ENCODE data around the gene EML1. TPM values are rescaled to one million over a fixed set of nuclear protein-coding genes. Genes with fewer than 3 reads are reported as not detected.
"Not testable (repeated sequence)": the region's sequence is repeated elsewhere in the genome, so short reads cannot be mapped to it uniquely, and the experiment has no call there.

EML1 gene
- total RNA-seq, 1 donor from 2014 or later = 5.1 TPM

DNA sequence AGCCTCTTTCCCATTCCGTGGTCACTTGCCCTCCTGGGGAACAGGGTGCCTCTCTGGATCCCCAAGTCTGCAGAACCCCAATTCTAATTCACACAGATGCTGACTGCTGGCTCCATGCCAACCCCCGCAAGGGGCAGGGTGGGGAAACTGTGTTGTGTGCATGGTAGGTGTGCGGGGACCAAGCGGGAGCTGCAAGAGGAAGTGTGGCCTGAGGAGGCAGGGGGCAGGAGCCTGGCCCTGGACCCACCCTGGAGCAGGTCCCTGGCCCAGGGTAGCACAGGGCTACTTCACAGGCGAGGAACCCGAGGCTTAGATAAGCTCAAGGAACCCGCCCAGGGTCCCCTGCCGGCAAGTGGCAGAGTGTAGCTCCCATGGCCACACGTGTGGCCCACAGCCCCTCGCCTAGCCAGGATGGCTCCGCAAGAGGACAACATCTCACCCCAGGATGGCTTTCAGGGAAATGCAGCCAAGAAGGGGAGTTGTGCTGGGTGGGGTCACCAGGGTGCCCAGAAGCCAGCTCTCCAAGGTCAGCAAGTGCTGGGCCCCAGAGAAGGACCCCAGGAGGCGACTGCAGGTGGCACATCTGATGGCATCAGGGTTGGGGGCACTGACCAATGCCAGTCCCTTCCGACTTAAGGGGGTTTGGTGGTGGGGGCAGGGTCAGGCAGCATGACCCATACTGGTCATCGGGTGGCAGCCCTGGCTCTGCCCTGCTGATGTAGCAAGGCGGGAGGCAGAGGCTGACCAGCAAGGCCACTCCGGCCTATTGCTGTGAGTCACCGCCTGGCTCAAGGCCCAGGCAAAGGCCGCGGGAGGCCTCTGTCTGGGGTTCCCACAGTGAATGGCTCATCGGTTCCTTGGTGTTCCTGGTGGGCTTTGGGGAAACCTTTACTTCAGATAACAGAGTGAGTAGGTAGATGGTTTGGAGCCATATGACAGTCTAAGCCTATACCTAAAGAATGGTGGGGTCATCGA lies 37.3 kb upstream of the EML1 start:
- ATAC-seq (peak; percentile 95), DNase-seq (ENCODE audit: low spot score) (peak; percentile 77)

DNA sequence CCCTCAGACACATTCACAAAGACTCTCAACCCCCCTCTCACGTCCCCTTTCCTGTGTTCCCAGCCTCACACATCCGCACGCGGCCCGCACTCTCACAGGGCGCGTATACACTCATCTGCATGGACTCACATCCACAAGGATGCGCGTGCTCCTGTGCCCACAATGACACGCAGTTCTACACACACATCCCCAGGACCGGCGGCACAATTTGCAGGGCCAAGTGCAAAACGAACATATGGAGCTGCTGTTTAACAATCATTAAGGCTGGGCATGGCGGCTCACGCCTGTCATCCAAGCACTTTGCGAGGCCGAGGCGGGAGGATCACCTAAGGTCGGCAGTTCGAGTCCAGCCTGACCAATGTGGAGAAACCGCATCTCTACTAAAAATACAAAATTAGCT lies 36.4 kb upstream of the EML1 start:
- DNase-seq (ENCODE audit: low spot score) = no peak
- ATAC-seq = no peak

DNA sequence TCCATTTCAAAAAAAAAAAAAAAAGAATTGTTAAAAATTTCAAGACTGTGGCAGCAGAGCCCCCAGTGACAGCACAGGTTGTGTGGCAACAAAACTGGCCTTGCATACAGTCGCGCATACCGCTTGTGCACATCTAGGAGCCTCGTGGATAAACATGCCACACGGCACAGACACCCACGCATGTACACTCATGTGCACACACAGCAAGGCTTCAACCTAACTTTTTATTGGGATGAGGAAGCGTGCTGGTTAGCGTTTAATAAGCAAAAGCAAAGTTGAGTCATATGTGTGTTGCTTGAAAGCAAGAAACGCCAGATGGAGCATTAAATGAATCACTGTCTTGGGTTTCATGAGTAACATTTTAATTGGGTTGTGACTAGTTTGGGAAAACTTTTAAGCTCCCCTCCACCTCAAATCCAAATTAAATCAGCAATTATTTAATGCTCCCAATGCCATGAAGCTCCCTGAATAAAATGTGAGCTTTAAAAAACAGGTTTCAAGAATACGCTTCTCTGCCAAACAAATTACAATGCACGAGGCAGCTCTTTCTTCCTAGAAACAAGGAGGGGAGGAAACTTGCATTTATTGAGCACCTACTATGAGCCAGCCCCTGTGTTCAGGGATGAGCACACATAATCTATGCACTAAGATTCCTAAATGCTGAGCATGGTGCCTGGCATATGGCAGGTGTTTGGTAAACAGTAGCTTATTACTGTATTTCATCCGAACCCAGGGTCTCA lies 35.7 kb upstream of the EML1 start:
- DNase-seq (ENCODE audit: low spot score) (no peak), ATAC-seq (no peak)

DNA sequence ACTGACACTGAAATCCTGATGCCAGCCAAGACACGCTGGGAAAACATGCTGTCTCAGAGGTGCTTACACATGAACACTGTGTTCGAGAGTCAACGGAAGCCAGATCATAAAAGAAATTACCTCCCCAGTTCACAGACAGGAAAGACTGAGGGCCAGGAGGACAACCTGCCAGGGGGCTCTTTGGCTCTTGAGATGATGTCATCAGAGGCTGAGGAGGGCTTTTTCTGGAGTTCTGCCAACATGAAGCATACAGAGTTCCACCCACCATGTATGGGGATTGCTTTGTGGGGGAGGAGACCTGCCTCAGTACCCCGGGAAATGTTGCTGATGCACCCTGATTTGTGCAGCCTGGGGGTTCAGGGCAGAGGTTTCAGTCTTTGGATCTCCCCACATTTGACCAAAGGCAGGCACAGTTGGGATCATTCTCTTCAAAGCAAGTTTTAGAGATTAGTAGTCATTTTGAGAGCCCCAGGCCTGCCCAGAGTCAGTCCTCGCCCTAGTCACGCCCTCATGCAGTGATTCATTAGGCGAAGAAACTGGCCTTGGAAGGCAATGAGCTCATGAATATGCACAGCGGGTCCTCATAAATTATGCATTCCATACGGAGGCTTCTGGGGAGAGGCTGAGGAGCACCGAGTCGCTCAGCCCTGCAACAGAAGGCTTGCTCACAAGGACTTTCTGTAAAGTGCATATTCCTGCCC lies 34.9 kb upstream of the EML1 start:
- DNase-seq (ENCODE audit: low spot score) (no peak), ATAC-seq (no peak)

DNA sequence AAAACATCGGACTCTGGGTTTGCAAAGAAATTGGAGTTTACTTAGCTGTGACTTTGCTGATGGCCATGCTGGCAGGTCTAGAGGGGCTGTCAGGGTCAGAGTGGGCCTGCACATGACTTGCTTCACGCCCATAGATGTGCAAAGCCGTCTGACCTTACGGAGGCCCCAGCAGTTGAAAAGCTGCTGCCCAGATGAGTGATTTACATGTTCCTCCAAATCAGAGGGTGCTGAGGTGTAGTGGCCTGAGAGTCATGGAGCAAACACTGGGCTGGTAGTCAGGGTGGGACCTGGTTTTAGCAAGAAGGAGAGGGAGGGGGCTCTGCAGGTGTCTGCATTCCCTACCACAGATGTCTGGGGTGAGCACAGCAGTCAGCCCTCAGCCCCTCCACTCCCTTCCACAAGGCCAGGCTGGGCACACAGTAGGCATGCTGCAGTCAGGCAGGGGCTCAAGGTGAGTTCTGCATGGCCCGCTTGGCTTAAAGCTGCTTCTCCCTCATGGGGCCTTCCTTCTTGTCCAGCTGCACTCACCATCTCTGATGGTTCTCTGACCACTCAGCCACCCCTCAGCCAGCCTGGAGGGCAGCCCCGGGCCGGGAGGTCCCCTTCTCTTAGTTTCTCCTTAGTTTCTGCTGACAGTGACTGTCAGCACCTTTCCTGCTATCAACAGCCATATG lies 34.2 kb upstream of the EML1 start:
- ATAC-seq = no peak
- no peak for DNase-seq (ENCODE audit: low spot score)

DNA sequence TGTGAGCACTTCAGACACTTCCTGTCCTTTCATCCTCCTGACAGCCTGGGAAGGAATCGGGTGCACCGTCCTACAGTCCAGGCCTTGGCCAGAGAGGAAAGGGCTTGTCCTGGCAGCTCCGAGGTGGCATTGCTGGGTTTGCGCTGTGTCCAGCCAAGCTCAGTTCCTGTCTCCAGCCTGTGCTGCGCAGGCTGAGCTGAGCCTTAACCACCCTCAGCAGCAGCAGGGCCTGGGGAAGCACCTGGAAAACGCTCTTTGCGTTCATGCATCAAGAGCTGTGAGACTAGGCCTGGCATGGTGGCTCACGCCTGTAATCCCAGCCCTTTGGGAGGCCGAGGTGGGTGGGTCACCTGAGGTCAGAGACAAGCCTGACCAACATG lies 33.7 kb upstream of the EML1 start:
- DNase-seq (ENCODE audit: low spot score) = no peak

DNA sequence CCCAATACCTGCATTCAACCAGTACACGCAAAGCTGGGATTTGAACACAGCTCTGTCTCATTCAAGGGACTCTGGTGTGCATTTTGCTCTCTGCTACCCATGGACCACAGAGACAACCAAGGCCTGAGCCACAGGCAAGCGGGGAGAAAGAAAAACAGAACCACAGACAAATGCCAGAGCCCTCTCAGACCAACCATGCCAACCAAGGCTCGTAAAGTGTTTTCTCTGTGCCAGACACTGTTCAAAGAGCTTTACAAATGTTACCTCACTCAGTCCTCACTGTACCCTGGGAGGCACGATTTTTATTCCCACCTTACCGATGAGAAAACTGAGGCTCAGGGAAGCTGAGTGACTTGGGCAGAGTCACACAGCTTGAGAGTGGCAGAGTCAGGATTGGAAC lies 32.4 kb upstream of the EML1 start:
- ATAC-seq (no peak), DNase-seq (ENCODE audit: low spot score) (no peak)

More for the DNA sequence above, 33.7 kb upstream of the EML1 start:
- ATAC-seq = no peak

DNA sequence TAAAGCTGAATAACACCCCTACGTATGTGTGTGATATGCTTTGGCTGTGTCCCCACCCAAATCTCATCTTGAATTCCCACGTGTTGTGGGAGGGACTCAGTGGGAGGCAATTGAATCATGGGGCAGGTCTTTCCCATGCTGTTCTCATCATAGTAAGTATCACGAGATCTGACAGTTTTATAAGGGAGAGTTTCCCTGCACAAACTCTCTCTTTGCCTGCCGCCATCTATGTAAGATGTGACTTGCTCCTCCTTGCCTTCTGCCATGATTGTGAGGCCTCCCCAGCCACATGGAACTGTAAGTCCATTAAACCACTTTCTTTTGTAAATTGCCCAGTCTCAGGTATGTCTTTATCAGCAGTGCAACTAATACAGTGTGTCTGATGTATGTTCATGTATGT lies 30.3 kb upstream of the EML1 start:
- not testable (repeated sequence) for ATAC-seq; DNase-seq (ENCODE audit: low spot score)

DNA sequence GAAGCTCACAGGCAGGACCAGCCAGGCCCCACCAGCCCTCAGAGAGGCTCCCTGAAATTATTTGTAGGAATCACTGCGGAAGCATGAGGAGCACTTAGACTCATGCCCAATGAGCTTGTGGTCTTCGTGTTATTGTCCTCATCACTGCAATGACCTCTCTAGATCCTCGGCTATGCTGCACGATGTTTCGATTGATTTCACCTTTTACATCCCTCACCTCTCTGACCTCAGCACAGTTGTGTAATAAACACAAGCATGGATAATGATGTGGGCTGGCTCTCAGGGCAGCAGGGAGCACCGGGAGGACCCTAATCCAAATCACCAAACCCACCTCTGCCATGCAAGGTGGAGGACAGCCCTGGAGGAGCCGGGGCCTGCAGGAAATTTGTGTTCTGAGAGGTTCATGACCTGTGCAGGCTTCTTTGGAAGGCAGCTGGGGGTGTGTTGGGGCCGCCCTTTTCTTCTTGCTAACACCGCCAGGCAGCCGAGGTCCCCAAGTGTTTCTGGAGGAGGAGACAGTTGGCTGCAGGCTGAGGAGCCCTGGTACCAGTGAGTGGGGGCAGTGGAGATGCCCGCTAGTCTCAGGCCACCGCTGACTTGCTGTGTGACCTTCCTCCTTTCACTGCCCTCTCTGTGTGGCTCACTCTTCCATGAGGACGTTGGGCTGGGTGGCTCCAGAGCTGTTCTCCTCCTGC lies 29.5 kb upstream of the EML1 start:
- no peak for DNase-seq (ENCODE audit: low spot score)

DNA sequence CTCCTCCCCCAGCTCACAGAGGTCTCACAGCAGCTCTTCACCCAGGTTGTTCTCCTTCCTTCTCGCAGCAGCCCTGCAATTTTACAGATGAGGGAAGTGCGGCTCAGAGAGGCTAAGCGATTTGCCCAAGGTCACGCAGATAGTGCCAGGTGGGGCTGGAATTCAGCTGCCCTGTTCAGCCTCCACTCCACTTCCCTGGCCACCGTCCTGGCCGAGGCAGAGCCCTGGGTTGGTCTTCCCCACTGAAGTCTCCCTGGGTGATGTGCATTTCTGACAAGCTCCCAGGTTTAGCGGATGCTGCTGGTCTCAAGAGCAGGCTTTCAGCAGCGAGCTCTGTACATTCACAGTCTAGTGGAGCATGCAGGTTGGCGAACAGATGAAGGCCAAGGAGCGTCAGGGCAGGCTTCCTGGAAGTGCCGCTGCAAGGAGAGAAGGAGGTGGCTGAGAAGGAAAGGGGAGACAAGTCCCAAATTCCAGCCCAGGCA lies 28.9 kb upstream of the EML1 start:
- ATAC-seq (no peak), DNase-seq (ENCODE audit: low spot score) (no peak)

More for the DNA sequence above, 29.5 kb upstream of the EML1 start:
- peak; percentile 55 for ATAC-seq

DNA sequence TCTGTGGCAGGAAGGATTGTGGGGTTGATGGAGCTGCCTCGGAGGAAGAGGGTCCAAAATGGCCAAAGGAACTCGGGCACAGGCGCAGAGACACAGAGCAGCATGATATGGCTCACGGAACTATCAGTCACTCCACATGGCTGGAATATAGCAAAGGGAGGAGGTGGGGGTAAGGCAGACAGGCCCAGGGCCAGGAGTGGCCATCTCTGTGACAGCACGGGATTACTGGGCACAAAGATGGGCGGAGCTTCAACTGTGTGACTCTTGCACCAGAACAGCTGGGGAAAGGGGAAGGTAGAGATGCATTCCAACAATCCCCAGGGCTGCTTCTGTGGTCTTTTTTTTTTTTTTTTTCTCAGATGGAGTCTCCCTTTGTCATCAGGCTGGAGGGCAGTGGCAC lies 24.8 kb upstream of the EML1 start:
- ATAC-seq (peak; percentile 17), DNase-seq (ENCODE audit: low spot score) (no peak)

DNA sequence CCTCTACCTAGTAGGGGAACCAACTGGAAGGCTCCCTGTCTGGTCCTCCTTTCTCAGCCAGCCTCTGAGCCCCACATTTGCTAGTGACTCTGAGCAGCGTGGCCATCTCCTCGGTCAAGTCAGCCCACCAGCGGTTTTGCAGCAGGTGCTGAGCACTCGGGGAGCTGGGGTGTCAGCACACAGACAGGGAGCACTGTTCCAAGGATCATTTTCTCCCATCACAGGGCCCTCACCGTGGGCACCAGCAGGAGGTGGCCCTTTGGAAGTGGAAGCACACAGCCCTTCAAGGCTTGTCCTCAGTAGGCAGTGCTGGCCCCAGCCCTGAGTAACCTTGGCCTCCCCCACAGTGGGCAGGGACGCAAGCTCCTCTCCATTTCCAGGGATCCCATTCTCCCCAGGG lies 24.1 kb upstream of the EML1 start:
- ATAC-seq = no peak

DNA sequence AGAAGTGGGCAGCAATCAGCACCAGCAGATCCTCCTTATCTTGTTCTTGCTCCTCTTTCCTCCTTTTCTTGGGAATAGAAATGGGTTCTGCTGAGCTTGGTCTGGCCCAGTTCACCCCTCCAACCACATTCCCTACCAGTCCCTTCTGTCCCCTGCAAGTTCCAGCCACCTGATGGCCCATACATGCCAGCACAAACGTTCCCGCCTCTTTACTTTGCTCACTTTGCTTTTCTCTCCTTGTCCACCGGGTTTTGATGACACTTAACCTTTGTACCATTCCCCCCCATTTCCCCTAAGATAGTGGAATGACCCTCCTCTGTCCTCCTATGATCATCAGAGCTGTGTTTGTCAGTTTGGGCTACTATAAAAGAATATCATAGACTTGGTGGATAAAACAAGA lies 23.4 kb upstream of the EML1 start:
- ATAC-seq = no peak

More for the DNA sequence above, 24.1 kb upstream of the EML1 start:
- no peak for DNase-seq (ENCODE audit: low spot score)

DNA sequence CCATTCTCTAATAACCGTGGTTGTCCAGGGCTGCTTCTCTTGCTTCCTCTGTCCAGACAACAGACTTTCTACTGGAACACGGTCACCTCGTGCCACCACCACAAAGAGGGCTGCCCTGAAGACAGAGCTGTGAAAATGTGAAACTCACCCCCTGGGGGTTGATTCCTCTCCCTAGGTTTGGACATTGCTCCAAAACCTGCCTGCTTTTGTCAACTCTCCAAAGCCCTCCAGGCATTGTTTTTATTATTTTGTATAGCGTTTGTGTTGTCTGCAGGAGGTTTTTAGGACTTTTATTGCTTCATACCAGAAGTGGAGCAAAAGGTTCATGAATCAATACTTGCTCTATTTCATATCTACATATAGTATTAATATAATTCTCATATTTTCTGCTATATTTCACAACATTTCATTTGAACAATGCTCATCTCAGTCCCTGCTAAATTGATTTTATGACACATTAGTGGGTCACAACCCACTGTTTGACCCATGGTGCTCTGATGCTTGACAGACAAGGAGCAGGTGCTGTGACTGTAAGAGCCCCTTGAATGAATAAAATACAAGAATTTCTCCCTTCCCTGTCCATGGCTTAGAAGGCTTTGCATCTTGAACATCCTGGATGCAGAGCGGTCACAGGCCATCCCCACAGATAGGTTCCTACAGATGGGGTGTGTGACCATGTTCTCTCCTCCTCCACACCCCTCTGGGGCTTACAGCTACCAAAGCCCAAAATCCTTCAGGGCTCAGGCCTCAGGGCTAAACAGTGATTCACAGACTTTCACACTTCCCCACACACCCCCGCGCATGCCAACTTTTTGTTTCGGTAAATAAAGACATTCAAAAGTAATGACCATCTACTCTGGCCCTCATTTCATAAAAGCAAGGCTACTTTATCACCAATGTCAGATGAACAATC lies 20.6 kb upstream of the EML1 start:
- ATAC-seq = no peak
- DNase-seq (ENCODE audit: low spot score) = peak; percentile 14

More for the DNA sequence above, 23.4 kb upstream of the EML1 start:
- DNase-seq (ENCODE audit: low spot score) = no peak

DNA sequence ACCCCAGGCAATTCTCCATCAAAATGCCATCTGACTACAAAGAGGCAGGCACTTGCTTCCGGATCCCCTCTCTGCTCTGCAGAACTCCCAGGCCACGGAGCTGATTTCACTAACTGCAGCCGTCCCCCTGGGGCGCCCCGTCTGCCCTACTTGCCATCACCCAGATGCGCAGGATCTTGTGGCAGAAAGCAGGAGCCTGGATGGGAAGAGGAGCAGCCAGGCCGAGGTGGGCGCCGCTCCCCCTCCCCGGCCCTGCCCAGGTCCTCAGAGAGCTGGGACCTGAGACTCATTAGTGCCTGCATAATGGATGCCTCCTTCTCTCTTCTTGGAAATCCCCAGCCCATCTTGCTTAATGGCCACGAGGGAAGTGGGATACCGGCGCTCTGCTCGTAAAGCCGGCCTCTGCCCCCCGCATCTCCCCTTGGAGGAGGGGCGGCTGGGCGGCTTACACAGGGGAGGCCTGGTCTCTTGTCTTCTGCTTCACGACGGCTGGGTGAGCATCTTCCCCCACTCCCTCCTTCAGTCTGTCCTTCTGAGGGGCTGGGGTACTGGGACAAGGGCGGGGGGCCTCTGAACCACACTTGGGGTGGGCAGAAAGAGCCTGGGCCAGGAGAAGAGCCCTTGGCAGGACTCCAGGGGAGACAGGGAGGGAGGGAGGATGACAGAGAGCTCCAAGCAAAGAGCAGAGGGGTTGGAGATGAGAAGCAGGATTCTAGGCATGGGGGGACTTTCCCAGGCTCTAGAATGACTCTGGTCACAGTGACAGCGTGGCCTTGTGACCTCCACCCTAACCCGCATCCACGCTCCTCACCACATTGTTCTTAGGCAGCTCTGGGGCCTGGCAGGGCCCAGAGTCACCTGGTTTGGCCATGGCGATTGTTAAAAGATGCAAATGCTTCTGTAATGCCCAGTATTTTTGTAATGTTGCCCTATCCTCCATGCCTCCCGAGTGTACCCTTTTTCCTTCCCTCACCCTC lies 19.4 kb upstream of the EML1 start:
- ATAC-seq (no peak), DNase-seq (ENCODE audit: low spot score) (peak; percentile 32)

DNA sequence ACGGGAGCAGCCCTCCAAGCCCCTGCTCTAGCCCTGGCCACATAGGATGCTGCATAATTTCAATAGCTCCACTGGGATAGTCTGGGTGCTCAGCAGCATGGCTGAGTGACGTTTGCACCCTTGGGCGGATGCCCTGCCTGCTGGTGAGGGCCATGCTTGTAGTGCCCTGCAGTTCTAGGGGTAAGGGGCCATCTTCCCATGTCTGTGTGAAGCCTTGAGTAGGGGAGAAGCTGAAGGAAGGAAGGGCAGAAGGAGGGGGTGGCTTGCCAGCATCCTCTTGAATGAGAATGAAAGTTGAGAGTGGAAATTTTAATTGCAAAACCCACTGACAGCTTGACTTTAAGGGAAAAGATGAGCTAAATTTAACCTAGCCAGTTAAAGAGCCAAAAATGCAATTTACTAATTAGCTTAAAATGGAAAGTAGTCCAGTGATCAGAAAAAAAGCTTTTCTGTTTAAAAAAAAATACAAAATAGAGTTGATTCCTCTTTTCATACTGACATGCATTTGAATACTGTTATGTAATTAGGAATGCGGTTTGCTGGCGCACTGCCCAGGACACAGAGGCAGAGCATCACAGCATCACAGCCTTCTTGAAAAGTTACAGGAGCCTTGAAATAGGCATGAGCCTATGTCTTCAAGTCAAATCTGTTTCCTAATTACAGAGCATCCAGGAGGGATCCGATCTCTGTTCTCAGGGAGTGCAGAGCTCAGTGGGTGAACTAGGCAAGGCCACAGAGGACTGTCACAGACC lies 18.5 kb upstream of the EML1 start:
- DNase-seq (ENCODE audit: low spot score) (peak; percentile 45), ATAC-seq (no peak)

DNA sequence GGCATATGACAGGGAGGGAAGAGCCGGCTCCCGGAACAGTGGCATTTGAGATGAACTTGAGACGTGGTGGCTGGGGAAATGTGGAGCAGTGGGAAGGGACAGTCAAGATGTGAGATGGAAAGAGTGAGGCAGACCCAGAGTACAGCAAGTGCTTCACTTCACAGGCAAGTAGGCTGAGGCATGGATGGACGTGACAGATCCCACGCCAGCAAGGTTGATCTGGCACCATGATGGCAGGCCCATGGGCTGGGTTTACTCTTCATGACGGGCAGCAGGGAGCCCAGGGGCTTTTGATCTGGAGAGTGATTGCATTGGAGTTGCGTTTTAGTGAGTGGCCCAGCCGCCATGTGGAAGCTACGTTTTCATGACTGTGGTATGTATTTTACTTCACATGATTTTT lies 17.9 kb upstream of the EML1 start:
- DNase-seq (ENCODE audit: low spot score) (peak; percentile 35), ATAC-seq (no peak)

Data from left lobe of liver (tissue), 2 donors.